ENCODE results near the gene TSHB. TPM values are rescaled to one million over a fixed set of nuclear protein-coding genes. Genes with fewer than 3 reads are reported as not detected.

The TSHB gene
- total and polyA plus RNA-seq, 8 donors, result not detected

- DNase-seq, result no peak
- TF ChIP-seq, protein P1, sequence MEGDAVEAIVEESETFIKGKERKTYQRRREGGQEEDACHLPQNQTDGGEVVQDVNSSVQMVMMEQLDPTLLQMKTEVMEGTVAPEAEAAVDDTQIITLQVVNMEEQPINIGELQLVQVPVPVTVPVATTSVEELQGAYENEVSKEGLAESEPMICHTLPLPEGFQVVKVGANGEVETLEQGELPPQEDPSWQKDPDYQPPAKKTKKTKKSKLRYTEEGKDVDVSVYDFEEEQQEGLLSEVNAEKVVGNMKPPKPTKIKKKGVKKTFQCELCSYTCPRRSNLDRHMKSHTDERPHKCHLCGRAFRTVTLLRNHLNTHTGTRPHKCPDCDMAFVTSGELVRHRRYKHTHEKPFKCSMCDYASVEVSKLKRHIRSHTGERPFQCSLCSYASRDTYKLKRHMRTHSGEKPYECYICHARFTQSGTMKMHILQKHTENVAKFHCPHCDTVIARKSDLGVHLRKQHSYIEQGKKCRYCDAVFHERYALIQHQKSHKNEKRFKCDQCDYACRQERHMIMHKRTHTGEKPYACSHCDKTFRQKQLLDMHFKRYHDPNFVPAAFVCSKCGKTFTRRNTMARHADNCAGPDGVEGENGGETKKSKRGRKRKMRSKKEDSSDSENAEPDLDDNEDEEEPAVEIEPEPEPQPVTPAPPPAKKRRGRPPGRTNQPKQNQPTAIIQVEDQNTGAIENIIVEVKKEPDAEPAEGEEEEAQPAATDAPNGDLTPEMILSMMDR (IDR thresholded peaks at IDR 0.05), result no peak
- Histone ChIP-seq H3K36me3 (no peaks in the 10 kb centered on the region), H3K27ac (no peak overlapping the region), H3K27me3 (no peaks in the 10 kb centered on the region), H3K9me3 (no peaks in the 10 kb centered on the region), H3K4me1 (peaks cover 0 to 12% (median 5%) of the 10 kb centered on the region in 3 donors), H3K4me3 (no peak overlapping the region)
- FAIRE-seq, result no peak
- peak in 1 of 4 donors; percentile 35 for ATAC-seq
- intact Hi-C loops (cut with DNase I), result no loop called here
These were observed 12.0 kb downstream of the TSHB start for GRCh38 chr1:115041654-115042053.

DNA sequence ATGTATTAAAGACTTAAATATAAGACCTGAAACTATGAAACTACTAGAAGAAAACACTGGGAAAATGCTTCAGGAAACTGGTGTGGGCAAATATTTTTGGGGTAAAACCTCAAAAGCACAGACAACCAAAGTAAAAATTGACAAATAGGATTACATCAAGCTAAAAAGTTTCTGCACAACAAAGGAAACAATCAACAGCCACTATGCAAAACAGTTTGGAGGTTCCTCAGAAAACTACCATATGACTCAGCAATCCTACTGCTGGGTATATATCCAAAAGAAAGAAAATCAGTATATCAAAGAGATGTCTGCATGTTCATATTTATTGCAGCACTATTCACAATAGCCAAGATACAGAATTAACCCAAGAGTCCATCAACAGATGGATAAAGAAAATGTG is 17.1 kb downstream of the TSHB start:
- Histone ChIP-seq H3K27ac (no peak overlapping the region), H3K27me3 (no peaks in the 10 kb centered on the region), H3K36me3 (no peaks in the 10 kb centered on the region), H3K9me3 (no peaks in the 10 kb centered on the region), H3K4me1 (no peaks in the 10 kb centered on the region), H3K4me3 (no peak overlapping the region)
- TF ChIP-seq, protein P1 (IDR thresholded peaks at IDR 0.05), result no peak
- no peak for FAIRE-seq
- intact Hi-C loops (cut with DNase I), result no loop called here
- ATAC-seq, result no peak
- DNase-seq, result no peak

DNA sequence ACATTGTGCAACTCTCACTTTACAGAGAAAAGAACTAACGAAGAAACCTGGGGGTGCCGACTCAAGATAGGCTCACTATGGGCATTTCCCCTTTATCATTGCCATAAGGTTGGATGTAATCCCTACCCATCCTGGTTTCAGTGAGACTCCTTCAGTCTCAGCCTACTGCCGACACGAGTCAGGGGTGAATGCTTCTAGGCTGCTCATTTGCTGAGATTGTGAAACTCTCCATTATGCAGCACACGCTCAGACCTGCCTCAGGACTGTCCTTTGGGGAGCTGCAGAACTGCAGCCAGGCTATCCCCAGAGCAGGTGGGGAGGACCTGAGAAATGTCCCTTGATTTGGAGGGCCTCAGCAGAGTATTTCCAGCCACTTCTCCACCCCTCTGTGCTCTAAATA is 22.2 kb downstream of the TSHB start:
- TF ChIP-seq, protein P1 (IDR thresholded peaks at IDR 0.05), result no peak
- peaks cover 0 to 4% (median 0%) of the 10 kb centered on the region in 4 donors for H3K27me3 ChIP-seq
- H3K36me3 ChIP-seq, result no peaks in the 10 kb centered on the region
- 67 to 70% methylated on average over 5 of the region's 5 CpGs for WGBS, 2 donors
- peak in 1 of 4 donors; percentile 51 for ATAC-seq
- H3K9me3 ChIP-seq, result no peaks in the 10 kb centered on the region
- H3K4me1 ChIP-seq, result no peaks in the 10 kb centered on the region
- no peak overlapping the region for H3K4me3 ChIP-seq
- H3K27ac ChIP-seq, result no peak overlapping the region
- intact Hi-C loops (cut with DNase I), result loop anchor here in 1 of 3 donors (10.0 kb wide), 1 partner anchor 77 kb away; no protein-coding TSS in a partner anchor
- FAIRE-seq, result no peak
- DNase-seq, result no peak

GRCh38 chr1:115052454-115053083 is 22.9 kb downstream of the TSHB start:
- TF ChIP-seq, protein P1 (IDR thresholded peaks at IDR 0.05), result peak; percentile 60 to 87 (median 84)
- H3K9me3 ChIP-seq, result no peaks in the 10 kb centered on the region
- FAIRE-seq (peak; percentile 23), ATAC-seq (peak; percentile 69 to 97 (median 96)), DNase-seq (peak in 4 of 6 donors; percentile 27 to 71 (median 41))
- peaks cover 0 to 4% (median 0%) of the 10 kb centered on the region in 4 donors for H3K27me3 ChIP-seq
- 23 to 29% methylated on average over 9 of the region's 9 CpGs for WGBS, 2 donors
- H3K4me1 ChIP-seq, result no peaks in the 10 kb centered on the region
- no peak overlapping the region for H3K27ac ChIP-seq
- H3K4me3 ChIP-seq, result no peak overlapping the region
- H3K36me3 ChIP-seq, result no peaks in the 10 kb centered on the region
- intact Hi-C loops (cut with DNase I), result loop anchor here in 1 of 3 donors (10.0 kb wide), 1 partner anchor 78 kb away; no protein-coding TSS in a partner anchor

GRCh38 chr1:115056395-115056798 is 26.8 kb downstream of the TSHB start:
- intact Hi-C loops (cut with DNase I), result loop anchor here in 1 of 3 donors (10.0 kb wide), 1 partner anchor 82 kb away; no protein-coding TSS in a partner anchor
- DNase-seq (no peak), ATAC-seq (no peak), FAIRE-seq (no peak)
- no peaks in the 10 kb centered on the region for H3K36me3 ChIP-seq
- H3K27ac ChIP-seq, result no peak overlapping the region
- peaks cover 0 to 4% (median 0%) of the 10 kb centered on the region in 4 donors for H3K27me3 ChIP-seq
- H3K9me3 ChIP-seq, result no peaks in the 10 kb centered on the region
- no peak overlapping the region for H3K4me3 ChIP-seq
- no peaks in the 10 kb centered on the region for H3K4me1 ChIP-seq
- TF ChIP-seq, protein P1 (IDR thresholded peaks at IDR 0.05), result no peak
- WGBS, 2 donors, result 49 to 60% methylated on average over 9 of the region's 9 CpGs

All from pancreas (tissue), 10 donors.